Measurements from ENCODE around the gene ASPM.
"Not testable (repeated sequence)": the region's sequence is repeated elsewhere in the genome, so short reads cannot be mapped to it uniquely, and the experiment has no call there.

The ASPM gene

DNA sequence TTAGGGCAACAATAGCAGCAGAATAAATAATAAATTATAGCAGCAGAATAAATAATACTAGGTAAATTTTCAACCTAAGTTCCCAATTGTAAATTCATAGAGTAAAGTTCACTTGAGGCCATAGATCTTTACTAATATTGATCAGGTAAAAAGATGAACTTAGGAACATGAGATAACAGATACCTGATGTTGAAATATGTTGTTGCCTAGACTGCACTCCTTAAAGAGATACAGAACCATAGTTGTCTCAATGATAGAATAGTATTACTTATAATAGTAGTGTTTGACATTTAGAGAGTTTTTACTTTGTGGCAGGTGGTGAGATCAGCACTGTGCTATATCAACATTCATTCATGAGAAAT is 79.0 kb downstream of the ASPM start:
- no peak for DNase-seq

DNA sequence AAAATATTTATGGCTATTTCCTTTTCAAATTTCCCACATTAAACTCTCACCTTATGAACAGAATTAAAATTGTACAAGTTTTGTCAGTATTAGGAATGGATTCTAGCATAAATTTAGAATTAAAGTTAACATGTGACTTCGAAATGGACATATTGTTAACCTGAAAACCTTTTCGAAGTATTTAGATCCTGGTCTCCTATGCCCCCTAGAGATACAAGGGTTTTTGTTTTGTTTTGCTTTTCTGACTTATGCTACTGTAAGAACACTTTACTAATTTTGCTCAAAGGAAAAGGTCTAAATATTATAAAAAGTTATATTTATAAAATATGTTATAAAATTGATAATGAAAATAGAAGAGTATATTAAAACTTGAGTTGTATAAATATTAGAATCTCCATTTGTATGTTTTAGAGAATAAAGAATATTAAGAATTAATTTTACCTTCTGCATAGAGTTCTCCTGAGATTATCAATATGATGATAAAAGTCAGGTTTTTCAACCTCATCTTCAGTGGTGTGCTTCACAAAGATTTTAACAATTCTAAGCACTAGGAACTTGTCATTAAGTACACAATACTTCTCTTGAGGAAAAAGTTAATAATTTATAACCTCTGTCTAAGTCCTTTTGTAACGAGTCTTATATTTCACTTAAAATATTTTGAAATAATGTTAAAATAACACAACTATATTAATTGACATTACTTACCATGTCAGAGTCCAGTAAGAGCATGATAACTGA is 79.6 kb downstream of the ASPM start, which contains the start of gene F13B:
TSS of gene F13B (minus strand) at position 542 of the 738 bp plus-strand sequence. CDS start at position 505, 37 bp downstream.
- no peak for DNase-seq

- no peak for DNase-seq
Observed at GRCh38 chr1:197066277-197066676, 80.2 kb downstream of the ASPM start.

DNA sequence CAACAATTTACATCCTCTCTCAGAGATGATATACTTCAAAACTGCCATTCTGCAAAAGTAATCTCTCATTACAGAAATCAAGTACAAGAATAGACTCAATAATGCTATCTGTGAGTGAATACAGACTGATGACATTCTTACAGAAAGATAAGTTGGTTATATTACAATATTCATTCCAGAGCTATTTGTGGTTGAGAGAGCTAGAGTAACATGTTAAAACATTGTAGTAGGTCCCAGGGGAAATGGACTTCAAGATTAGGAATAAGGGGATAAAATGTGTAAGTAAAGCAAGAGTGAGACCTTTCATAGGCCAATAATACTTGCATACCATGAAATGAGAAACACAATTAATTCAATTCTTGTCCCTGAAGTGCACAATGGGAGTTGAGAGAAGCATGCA is 80.9 kb downstream of the ASPM start:
- DNase-seq = no peak

DNA sequence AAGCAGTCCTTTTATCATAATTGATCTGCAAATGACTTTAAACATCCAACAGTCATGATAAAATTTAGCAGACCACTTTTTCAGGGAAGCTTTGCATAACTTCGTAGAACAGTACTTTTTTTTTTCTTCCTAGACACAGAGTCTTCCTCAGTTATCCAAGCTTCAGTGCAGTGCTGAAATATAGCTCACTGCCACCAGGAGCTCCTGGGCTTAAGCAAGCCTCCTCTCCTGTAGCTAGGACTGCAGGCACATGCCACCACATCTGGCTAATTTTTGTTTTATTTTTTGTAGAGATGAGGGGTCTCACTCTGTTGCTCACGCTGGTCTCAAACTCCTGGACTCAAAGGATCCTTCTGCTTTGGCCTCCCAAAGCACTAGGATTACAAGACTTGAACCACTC is 83.3 kb downstream of the ASPM start:
- DNase-seq = no peak

DNA sequence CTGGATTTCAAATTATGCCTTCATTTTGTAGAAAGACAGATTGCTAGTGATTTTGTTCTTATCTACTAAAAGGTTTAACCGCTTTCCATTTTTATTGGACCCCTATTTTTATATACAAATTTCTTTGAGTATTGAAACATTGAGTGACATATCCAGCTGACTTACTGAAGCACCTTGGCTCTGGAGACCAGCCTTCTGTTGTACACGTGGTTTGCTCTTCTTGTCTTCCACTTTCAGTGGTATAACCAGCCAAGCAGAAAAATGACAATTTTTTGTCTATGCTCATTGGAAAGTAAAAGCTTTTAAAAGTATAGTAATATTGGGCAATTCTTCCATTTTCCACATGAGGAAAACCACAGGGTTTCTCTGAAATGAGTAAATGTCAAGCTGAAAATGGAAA is 83.8 kb downstream of the ASPM start:
- no peak for DNase-seq

GRCh38 chr1:197049100-197049499 is 97.4 kb downstream of the ASPM start:
- DNase-seq = no peak

DNA sequence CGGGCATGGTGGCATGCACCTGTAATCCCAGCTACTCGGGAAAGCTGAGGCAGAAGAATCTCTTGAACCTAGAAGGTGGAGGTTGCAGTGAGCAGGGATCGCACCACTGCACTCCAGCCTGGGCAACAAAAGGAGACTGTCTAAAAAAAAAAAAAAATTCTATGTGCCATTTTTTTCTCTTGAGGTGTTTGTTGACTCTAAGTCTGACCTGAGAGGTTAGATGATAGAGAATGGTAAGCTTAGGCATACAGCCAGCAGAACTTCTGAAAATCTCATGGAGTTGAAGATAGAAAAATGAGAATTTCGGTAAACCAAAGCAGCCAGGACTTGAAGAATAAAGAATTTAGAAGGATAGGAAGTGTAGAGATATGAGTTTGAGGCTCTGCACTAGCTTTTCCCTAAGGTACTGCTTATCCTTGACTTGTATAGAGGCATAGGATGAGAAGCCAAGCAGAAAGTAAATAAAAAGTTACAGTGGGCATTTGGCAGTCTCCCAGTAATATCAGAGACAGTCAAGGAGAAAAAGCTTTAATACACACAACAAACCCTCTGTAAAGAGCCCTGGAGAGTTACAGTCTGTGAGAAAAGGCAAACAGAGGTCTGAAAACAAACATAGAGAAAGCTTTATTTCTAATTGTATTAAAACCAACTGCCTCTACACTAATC is 103.7 kb downstream of the ASPM start:
- no peak for DNase-seq

- no peak for DNase-seq
Observed at GRCh38 chr1:197041486-197042353, 104.7 kb downstream of the ASPM start.

- DNase-seq = no peak
Observed at GRCh38 chr1:197036861-197037260, 109.6 kb downstream of the ASPM start.

DNA sequence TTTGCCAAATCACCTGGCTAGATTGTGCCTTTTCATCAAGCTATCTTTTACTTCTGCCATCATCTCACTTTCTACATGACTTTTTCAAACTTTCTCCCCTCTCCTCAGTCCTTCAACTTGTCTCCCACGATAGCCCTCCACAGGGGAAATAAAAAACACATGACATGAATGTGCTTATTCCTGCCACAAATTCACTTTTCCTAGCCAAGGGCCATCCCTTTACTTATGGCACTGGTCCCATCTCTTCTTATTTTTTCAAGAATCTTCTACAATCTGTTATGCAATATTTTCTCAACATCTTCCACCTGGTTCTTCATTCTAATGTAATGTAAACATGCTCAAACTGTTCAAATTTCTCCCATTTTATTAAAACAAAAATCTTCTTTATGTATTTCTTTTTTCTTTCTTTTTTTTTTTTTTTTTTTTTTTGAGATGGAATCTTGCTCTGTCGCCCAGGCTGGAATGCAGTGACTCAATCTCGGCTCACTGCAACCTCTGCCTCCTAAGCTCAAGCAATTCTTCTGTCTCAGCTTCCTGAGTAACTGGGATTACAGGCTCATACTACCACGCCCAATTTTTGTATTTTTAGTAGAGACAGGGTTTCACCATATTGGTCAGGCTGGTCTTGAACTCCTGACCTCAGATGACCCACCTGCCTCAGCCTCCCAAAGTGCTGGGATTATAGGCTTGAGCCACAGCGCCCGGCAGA is 111.7 kb downstream of the ASPM start:
- not testable (repeated sequence) for DNase-seq
